B cell (primary cell): ENCODE data around the gene AAMP. TPM values are rescaled to one million over a fixed set of nuclear protein-coding genes. Genes with fewer than 3 reads are reported as not detected.

Experiments used
- ATAC-seq: fragments of 200-7000 bp; cut with Tn5 transposase; one replicate; pipeline ENCODE4 v1.10.0; 2021; ENCODE audit warnings: low read depth, mild to moderate bottlenecking, moderate number of reproducible peaks, moderate library complexity
- CTCF ChIA-PET: fragments of 350-600 bp; sonication (Branson Sonifier 250); formaldehyde crosslinking; loops from one replicate; lab custom pipeline; 2021; ENCODE audit warnings: antibody characterized with exemption, inconsistent platforms; lab: Charles Lee
- POLR2A ChIA-PET: fragments of 350-600 bp; sonication (Branson Sonifier 250); formaldehyde crosslinking; loops from one replicate; lab custom pipeline; 2021; ENCODE audit warnings: antibody characterized with exemption; lab: Charles Lee
- DNase-seq: peaks from one replicate; pipeline ENCODE4 v3.0.0; 2013
- H2AFZ ChIP-seq: 2 replicates; pipeline ENCODE4 v1.6.1; 2012; ENCODE audit warnings: mild to moderate bottlenecking, low read depth, low read length; ENCODE audit not compliant: insufficient read depth, poor library complexity, severe bottlenecking
- H3K27ac ChIP-seq, 2 donors: 1 replicate in 1 of 2; 2 replicates in 1 of 2; pipeline ENCODE4 v1.5.1; 2012 to 2013; ENCODE audit warnings: low read length in 2 of 2, mild to moderate bottlenecking in 2 of 2, moderate library complexity in 1 of 2
- H3K27me3 ChIP-seq, 4 experiments: fragments of 200-600 bp in 1 of 4; sonication (generic) in 1 of 4; replicated peaks in 1 of 4; 1 replicate in 2 of 4; 2 replicates in 2 of 4; pipeline versions ENCODE4 v1.6.1 to v1.7.0; 2013 to 2016; ENCODE audit warnings: low read length in 3 of 4, mild to moderate bottlenecking in 2 of 4, mixed read lengths in 1 of 4, moderate library complexity in 1 of 4; ENCODE audit not compliant: insufficient read depth in 4 of 4, control insufficient read depth in 3 of 4; ENCODE audit errors: control extremely low read depth in 1 of 4
- H3K36me3 ChIP-seq, 2 experiments: replicated peaks in 1 of 2; 1 replicate in 1 of 2; 2 replicates in 1 of 2; pipeline versions ENCODE4 v1.6.1 to v1.7.1; 2013; ENCODE audit warnings: low read length in 1 of 2; ENCODE audit not compliant: insufficient read depth in 2 of 2, control insufficient read depth in 1 of 2; ENCODE audit errors: control extremely low read depth in 1 of 2, extremely low read depth in 1 of 2
- H3K4me1 ChIP-seq, 2 donors: fragments of 200-600 bp in 1 of 2; sonication (generic) in 1 of 2; 1 replicate in 1 of 2; 2 replicates in 1 of 2; pipeline versions ENCODE4 v1.5.1 to v1.6.1; 2013 to 2017; ENCODE audit warnings: low read length in 2 of 2; ENCODE audit not compliant: control insufficient read depth in 2 of 2, insufficient read depth in 2 of 2
- H3K4me2 ChIP-seq: replicated peaks from 2 replicates; pipeline ENCODE3; 2012; ENCODE audit warnings: mild to moderate bottlenecking, low read depth, low read length; ENCODE audit not compliant: poor library complexity, severe bottlenecking
- H3K4me3 ChIP-seq, 5 experiments: fragments of 200-600 bp in 1 of 5; sonication (generic) in 1 of 5; 1 replicate in 3 of 5; 2 replicates in 2 of 5; pipeline versions ENCODE4 v1.5.1 to v1.7.0; 2011 to 2016; ENCODE audit warnings: low read length in 4 of 5, mild to moderate bottlenecking in 4 of 5, low read depth in 2 of 5, control low read depth in 1 of 5, moderate library complexity in 1 of 5; ENCODE audit not compliant: insufficient read depth in 1 of 5; ENCODE audit errors: control extremely low read depth in 1 of 5, extremely low read depth in 1 of 5
- H3K79me2 ChIP-seq: fragments of 200-600 bp; sonication (generic); one replicate; pipeline ENCODE4 v1.6.0; 2016; ENCODE audit warnings: low read length; ENCODE audit not compliant: control insufficient read depth, insufficient read depth
- H3K9ac ChIP-seq: fragments of 200-600 bp; sonication (generic); 2 replicates; pipeline ENCODE4 v1.6.1; 2017; ENCODE audit warnings: mild to moderate bottlenecking, low read length, moderate library complexity
- H3K9me3 ChIP-seq, 3 donors: one replicate each; pipeline versions ENCODE4 v1.6.1 to v1.7.1; 2013; ENCODE audit warnings: low read length in 2 of 3; ENCODE audit not compliant: control insufficient read depth in 2 of 3, insufficient read depth in 1 of 3; ENCODE audit errors: control extremely low read depth in 1 of 3
- H4K20me1 ChIP-seq: 2 replicates; pipeline ENCODE4 v1.6.0; 2012; ENCODE audit warnings: mild to moderate bottlenecking, low read length; ENCODE audit not compliant: insufficient read depth, control insufficient read depth, poor library complexity, severe bottlenecking
- H3K27ac Mint-ChIP-seq: one replicate; pipeline ENCODE4 v1.8.0; 2021; ENCODE audit warnings: mixed read lengths
- H3K27me3 Mint-ChIP-seq: one replicate; pipeline ENCODE4 v1.8.0; 2021; ENCODE audit warnings: mixed read lengths
- H3K4me1 Mint-ChIP-seq: one replicate; pipeline ENCODE4 v1.8.0; 2021; ENCODE audit warnings: mixed read lengths
- H3K4me3 Mint-ChIP-seq: one replicate; pipeline ENCODE4 v1.8.0; 2021; ENCODE audit warnings: mixed read lengths
- H3K9me3 Mint-ChIP-seq: one replicate; pipeline ENCODE4 v1.8.0; 2022; ENCODE audit warnings: mixed read lengths; ENCODE audit not compliant: insufficient read depth
- CTCF ChIP-seq: fragments of 200-600 bp; IDR thresholded peaks from one replicate; pipeline ENCODE4 v1.8.0; 2022; ENCODE audit warnings: antibody characterized with exemption, mild to moderate bottlenecking
- EZH2 ChIP-seq: IDR thresholded peaks from 2 replicates; pipeline ENCODE4 v1.6.1; 2012; ENCODE audit warnings: borderline replicate concordance, low read depth, mild to moderate bottlenecking, moderate library complexity, low read length; ENCODE audit not compliant: insufficient read depth, poor library complexity, severe bottlenecking
- WGBS: methylation state at CpG from one replicate; pipeline ENCODE4 v1.1.5; 2013; ENCODE audit warnings: missing lambda C conversion rate; ENCODE audit not compliant: insufficient coverage; 5-methylcytosine and 5-hydroxymethylcytosine counted together
- intact Hi-C: fragments of 100-400 bp; cut with micrococcal nuclease; formaldehyde crosslinking; loops from one replicate; pipeline ENCODE4 v1.10.0; 2022
- polyA plus RNA-seq: library from polyadenylated mRNA; depleted of rRNA; stranded (reverse); fragments of >200 nt; gene quantifications from 2 replicates; pipeline ENCODE4 v1.2.3, GENCODE V29; 2012
- total RNA-seq, 2 donors: library from RNA; stranded (reverse); fragments of 120-200 nt in 1 of 2; gene quantifications; 1 replicate in 1 of 2; 2 replicates in 1 of 2; pipeline versions ENCODE4 v1.2.3 to v1.2.4, GENCODE V29; 2013 to 2022

Gene AAMP
- total and polyA plus RNA-seq, 2 donors (not counting 1 experiment from before 2014, with no cell fraction given), result 56.4 to 65.7 TPM

GRCh38 chr2:218228366-218229090 lies 41.4 kb downstream of the AAMP start:
- Histone ChIP-seq H3K4me3 (no peak overlapping the region), H4K20me1 (peaks cover 94% of the 10 kb centered on the region), H3K36me3 (peaks cover 5 to 86% of the 10 kb centered on the region in 2 experiments), H3K27me3 (no peaks in the 10 kb centered on the region), H2AFZ (no peak overlapping the region), H3K4me2 (peak overlapping the region; percentile 29), H3K27ac (peak overlapping the region; percentile 36 to 60), H3K4me1 (peaks cover 52 to 60% of the 10 kb centered on the region in 2 donors), H3K9ac (no peak overlapping the region), H3K79me2 (peaks cover 88% of the 10 kb centered on the region), H3K9me3 (no peaks in the 10 kb centered on the region)
- no peaks in the 10 kb centered on the region for H3K27me3 Mint-ChIP-seq
- H3K4me3 Mint-ChIP-seq, result peak overlapping the region; percentile 65
- no peak for DNase-seq
- peaks cover 63% of the 10 kb centered on the region for H3K4me1 Mint-ChIP-seq
- WGBS, result 95% methylated on average over 2 of the region's 6 CpGs
- TF ChIP-seq CTCF (no peak), EZH2 (no peak)
- H3K9me3 Mint-ChIP-seq, result no peaks in the 10 kb centered on the region
- POLR2A ChIA-PET, result interaction anchor here (1.2 kb wide), 1 partner anchor 10 kb away, joined by 7 read pairs; no protein-coding TSS in a partner anchor
- no peak for ATAC-seq
- CTCF ChIA-PET, result interaction anchor here (0.6 to 2.4 kb wide), 6 partner anchors 26 to 64 kb away, joined by 3 to 7 read pairs (median 4); partner anchors contain the start of genes AAMP, PNKD and TMBIM1
- peak overlapping the region; percentile 37 for H3K27ac Mint-ChIP-seq
- intact Hi-C loops, result loop anchor here (1.0 to 2.0 kb wide), 2 partner anchors 8 to 42 kb away; no protein-coding TSS in a partner anchor

- Mint-ChIP-seq H3K27me3 (no peaks in the 10 kb centered on the region), H3K4me1 (peaks cover 77% of the 10 kb centered on the region), H3K4me3 (no peak overlapping the region), H3K27ac (no peak overlapping the region), H3K9me3 (no peaks in the 10 kb centered on the region)
- POLR2A ChIA-PET, result no interaction called here
- no peak overlapping the region for H2AFZ ChIP-seq
- TF ChIP-seq EZH2 (no peak), CTCF (no peak)
- peaks cover 3 to 79% of the 10 kb centered on the region in 2 experiments for H3K36me3 ChIP-seq
- peaks cover 90% of the 10 kb centered on the region for H3K79me2 ChIP-seq
- ATAC-seq (no peak), DNase-seq (no peak)
- no peaks in the 10 kb centered on the region for H3K9me3 ChIP-seq
- no peak overlapping the region for H3K4me2 ChIP-seq
- H3K27ac ChIP-seq, result peak overlapping the region in 1 of 2 donors; percentile 40
- H3K27me3 ChIP-seq, result no peaks in the 10 kb centered on the region
- intact Hi-C loops, result no loop called here
- no peak overlapping the region for H3K4me3 ChIP-seq
- no peak overlapping the region for H3K9ac ChIP-seq
- CTCF ChIA-PET, result interaction anchor here (0.9 to 1.5 kb wide), 2 partner anchors 9 to 11 kb away, joined by 3 to 5 read pairs; no protein-coding TSS in a partner anchor
- WGBS, result 80% methylated on average over 1 of the region's 3 CpGs
- peaks cover 95% of the 10 kb centered on the region for H4K20me1 ChIP-seq
- peaks cover 68 to 76% of the 10 kb centered on the region in 2 donors for H3K4me1 ChIP-seq
Observed at GRCh38 chr2:218226903-218227302, 43.0 kb downstream of the AAMP start.
